Prostate gland (tissue), 2 donors: ENCODE results near the gene MICAL3.

ENCODE experiments used
- POLR2A ChIP-seq: fragments of 450-650 bp; IDR thresholded peaks from one replicate; pipeline ENCODE4 v1.6.1; 2016; ENCODE audit warnings: antibody characterized with exemption, mild to moderate bottlenecking
- TF ChIP-seq, protein P1 (sequence below), 4 experiments: fragments of 200-600 bp in 2 of 4; fragments of 450-650 bp in 2 of 4; sonication (generic) in 2 of 4; IDR thresholded peaks; 1 replicate in 3 of 4; 2 replicates in 1 of 4; pipeline ENCODE4 v1.5.1; 2016 to 2019; ENCODE audit warnings: antibody characterized with exemption in 4 of 4, mild to moderate bottlenecking in 2 of 4, moderate library complexity in 2 of 4

DNA sequence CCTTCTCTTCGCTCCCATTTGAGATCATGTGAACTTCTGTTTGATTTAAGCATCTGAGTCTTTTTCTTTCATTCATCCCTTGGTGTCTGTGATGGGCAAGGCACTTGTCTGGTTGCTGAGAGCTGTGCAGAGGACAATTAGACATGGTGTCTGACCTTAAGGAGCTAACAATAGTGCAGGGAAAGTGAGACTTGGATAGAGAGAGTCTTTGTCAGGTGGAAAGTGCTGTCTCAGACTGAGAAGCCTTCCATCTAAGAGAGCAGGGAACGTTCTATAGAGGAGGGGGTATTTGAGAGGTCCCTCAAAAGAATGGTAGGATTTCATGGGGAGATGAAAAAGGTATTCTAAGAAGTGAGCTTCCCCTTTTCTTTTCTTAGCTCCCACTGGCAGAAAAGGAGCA, 14.1 kb downstream of the MICAL3 start:
- TF ChIP-seq, protein P1, sequence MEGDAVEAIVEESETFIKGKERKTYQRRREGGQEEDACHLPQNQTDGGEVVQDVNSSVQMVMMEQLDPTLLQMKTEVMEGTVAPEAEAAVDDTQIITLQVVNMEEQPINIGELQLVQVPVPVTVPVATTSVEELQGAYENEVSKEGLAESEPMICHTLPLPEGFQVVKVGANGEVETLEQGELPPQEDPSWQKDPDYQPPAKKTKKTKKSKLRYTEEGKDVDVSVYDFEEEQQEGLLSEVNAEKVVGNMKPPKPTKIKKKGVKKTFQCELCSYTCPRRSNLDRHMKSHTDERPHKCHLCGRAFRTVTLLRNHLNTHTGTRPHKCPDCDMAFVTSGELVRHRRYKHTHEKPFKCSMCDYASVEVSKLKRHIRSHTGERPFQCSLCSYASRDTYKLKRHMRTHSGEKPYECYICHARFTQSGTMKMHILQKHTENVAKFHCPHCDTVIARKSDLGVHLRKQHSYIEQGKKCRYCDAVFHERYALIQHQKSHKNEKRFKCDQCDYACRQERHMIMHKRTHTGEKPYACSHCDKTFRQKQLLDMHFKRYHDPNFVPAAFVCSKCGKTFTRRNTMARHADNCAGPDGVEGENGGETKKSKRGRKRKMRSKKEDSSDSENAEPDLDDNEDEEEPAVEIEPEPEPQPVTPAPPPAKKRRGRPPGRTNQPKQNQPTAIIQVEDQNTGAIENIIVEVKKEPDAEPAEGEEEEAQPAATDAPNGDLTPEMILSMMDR (IDR thresholded peaks at IDR 0.05): no peak
- no peak for TF ChIP-seq POLR2A
